Measurements from ENCODE around the gene CENPM. TPM values are rescaled to one million over a fixed set of nuclear protein-coding genes. Genes with fewer than 3 reads are reported as not detected.

Gene CENPM
- total RNA-seq, 1 donor from 2014 or later: 53.5 TPM

- intact Hi-C loops (cut with micrococcal nuclease): no loop called here
Observed at GRCh38 chr22:41915786-41916493, 31.0 kb downstream of the CENPM start.

- intact Hi-C loops (cut with micrococcal nuclease): no loop called here
Observed at GRCh38 chr22:41915035-41915785, 31.7 kb downstream of the CENPM start, which contains the start of gene SHISA8. Gene SHISA8 (minus strand): TSS chr22:41915074. CDS start chr22:41914667, 407 bp downstream.

GRCh38 chr22:41914611-41915034, 32.3 kb downstream of the CENPM start:
- intact Hi-C loops (cut with micrococcal nuclease): no loop called here

GRCh38 chr22:41913842-41914534, 33.0 kb downstream of the CENPM start:
- intact Hi-C loops (cut with micrococcal nuclease): no loop called here

GRCh38 chr22:41913040-41913719, 33.8 kb downstream of the CENPM start:
- intact Hi-C loops (cut with micrococcal nuclease): no loop called here

GRCh38 chr22:41912338-41913039, 34.5 kb downstream of the CENPM start:
- intact Hi-C loops (cut with micrococcal nuclease): no loop called here

GRCh38 chr22:41911001-41911611, 35.8 kb downstream of the CENPM start:
- intact Hi-C loops (cut with micrococcal nuclease): no loop called here

- intact Hi-C loops (cut with micrococcal nuclease): no loop called here
Observed at GRCh38 chr22:41910050-41911000, 36.6 kb downstream of the CENPM start.

- intact Hi-C loops (cut with micrococcal nuclease): loop anchor here (2.0 kb wide), 1 partner anchor 47 kb away; no protein-coding TSS in a partner anchor
Observed at GRCh38 chr22:41909310-41910049, 37.5 kb downstream of the CENPM start.

GRCh38 chr22:41908411-41909309, 38.3 kb downstream of the CENPM start:
- intact Hi-C loops (cut with micrococcal nuclease): loop anchor here (2.0 kb wide), 1 partner anchor 46 kb away; no protein-coding TSS in a partner anchor

- intact Hi-C loops (cut with micrococcal nuclease): loop anchor here (2.0 kb wide), 1 partner anchor 45 kb away; no protein-coding TSS in a partner anchor
Observed at GRCh38 chr22:41907436-41908401, 39.2 kb downstream of the CENPM start.

- intact Hi-C loops (cut with micrococcal nuclease): no loop called here
Observed at GRCh38 chr22:41906822-41907221, 40.1 kb downstream of the CENPM start.

GRCh38 chr22:41905411-41906202, 41.3 kb downstream of the CENPM start:
- intact Hi-C loops (cut with micrococcal nuclease): no loop called here

GRCh38 chr22:41904450-41905410, 42.2 kb downstream of the CENPM start:
- intact Hi-C loops (cut with micrococcal nuclease): no loop called here

All from T-helper 1 cell treated with Interleukin-12 subunit alpha and Interleukin-12 subunit beta and Interleukin-4 antibody, amounts not matched to agents 30 ng/mL and 1 ng/mL, for 36 hours (primary cell).